RPMI8226 (cell line): ENCODE results near the gene INTS7.

Experiments
- DNase-seq: peaks from one replicate; pipeline ENCODE4 v3.0.0-alpha.2; 2015

INTS7 gene

GRCh38 chr1:211901945-211902344, 133.4 kb downstream of the INTS7 start:
- DNase-seq = peak; percentile 22

- DNase-seq = peak; percentile 73
Observed at GRCh38 chr1:211900441-211900840, 134.9 kb downstream of the INTS7 start.

- DNase-seq = no peak
Observed at GRCh38 chr1:211896958-211897357, 138.4 kb downstream of the INTS7 start.

GRCh38 chr1:211895126-211895759, 140.1 kb downstream of the INTS7 start:
- no peak for DNase-seq

GRCh38 chr1:211894312-211894711, 141.0 kb downstream of the INTS7 start:
- DNase-seq = no peak

GRCh38 chr1:211893260-211893659, 142.1 kb downstream of the INTS7 start:
- DNase-seq = no peak

- DNase-seq = no peak
Observed at GRCh38 chr1:211892577-211892976, 142.8 kb downstream of the INTS7 start.

GRCh38 chr1:211891708-211892107, 143.6 kb downstream of the INTS7 start:
- peak; percentile 56 for DNase-seq
